SK-N-SH treated with all-trans-retinoic acid at 6 μM for 48 hours (cell line): Measurements from ENCODE around the gene ROBO1.

Experiments used
- ATAC-seq: fragments of 200-7000 bp; cut with Tn5 transposase; 3 replicates; pipeline ENCODE4 v1.9.1; 2020; ENCODE audit warnings: mild to moderate bottlenecking, moderate library complexity
- ARNTL ChIP-seq: fragments of 450-650 bp; formaldehyde crosslinking; IDR thresholded peaks from 2 replicates; pipeline ENCODE4 v1.5.0; 2020; ENCODE audit warnings: low read depth, mild to moderate bottlenecking, moderate library complexity, borderline replicate concordance
- BACH2 ChIP-seq: fragments of 250-450 bp; sonication (Bioruptor Pico); IDR thresholded peaks from 2 replicates; pipeline ENCODE4 v1.9.0; 2021; ENCODE audit warnings: mild to moderate bottlenecking, borderline replicate concordance
- CREB5 ChIP-seq: fragments of 250-450 bp; sonication (Bioruptor Pico); IDR thresholded peaks from 2 replicates; pipeline ENCODE4 v1.5.1; 2020; ENCODE audit warnings: low read depth, mild to moderate bottlenecking, moderate library complexity
- ESRRG ChIP-seq: fragments of 250-450 bp; sonication (Bioruptor Pico); IDR thresholded peaks from 2 replicates; pipeline ENCODE4 v1.6.1; 2021; ENCODE audit warnings: mild to moderate bottlenecking
- GLIS3 ChIP-seq: fragments of 250-450 bp; sonication (Bioruptor Pico); IDR thresholded peaks from 2 replicates; pipeline ENCODE4 v1.5.0; 2020; ENCODE audit warnings: mild to moderate bottlenecking, moderate library complexity
- ISL1 ChIP-seq: fragments of 250-450 bp; sonication (Bioruptor Pico); IDR thresholded peaks from 2 replicates; pipeline ENCODE4 v2.1.2; 2022; ENCODE audit warnings: mild to moderate bottlenecking, moderate library complexity
- OSR1 ChIP-seq: fragments of 250-450 bp; sonication (Bioruptor Pico); IDR thresholded peaks from 2 replicates; pipeline ENCODE4 v1.8.0; 2022; ENCODE audit warnings: moderate library complexity, mild to moderate bottlenecking, inconsistent platforms
- PATZ1 ChIP-seq: fragments of 250-450 bp; sonication (Bioruptor Pico); IDR thresholded peaks from 2 replicates; pipeline ENCODE4 v1.8.0; 2020; ENCODE audit warnings: mild to moderate bottlenecking, moderate library complexity, borderline replicate concordance
- PPARA ChIP-seq: fragments of 250-450 bp; sonication (Bioruptor Pico); IDR thresholded peaks from 2 replicates; pipeline ENCODE4 v1.5.0; 2020; ENCODE audit warnings: mild to moderate bottlenecking, borderline replicate concordance
- RARB ChIP-seq: fragments of 250-450 bp; sonication (Bioruptor Pico); IDR thresholded peaks from 2 replicates; pipeline ENCODE4 v1.8.0; 2021; ENCODE audit warnings: mild to moderate bottlenecking, moderate library complexity
- SNAI2 ChIP-seq: fragments of 250-450 bp; sonication (Bioruptor Pico); IDR thresholded peaks from 2 replicates; pipeline ENCODE4 v1.5.0; 2020; ENCODE audit warnings: mild to moderate bottlenecking, moderate library complexity
- TCF4 ChIP-seq: fragments of 250-450 bp; sonication (Bioruptor Pico); IDR thresholded peaks from 2 replicates; pipeline ENCODE4 v1.8.0; 2021; ENCODE audit warnings: mild to moderate bottlenecking, moderate library complexity, borderline replicate concordance
- TOX ChIP-seq: fragments of 250-450 bp; sonication (Bioruptor Pico); IDR thresholded peaks from 2 replicates; pipeline ENCODE4 v1.8.0; 2021; ENCODE audit warnings: mild to moderate bottlenecking, moderate library complexity, borderline replicate concordance
- TSHZ2 ChIP-seq: fragments of 250-450 bp; sonication (Bioruptor Pico); IDR thresholded peaks from 2 replicates; pipeline ENCODE4 v1.5.0; 2020; ENCODE audit warnings: mild to moderate bottlenecking, moderate library complexity
- ZFP3 ChIP-seq: fragments of 250-450 bp; sonication (Bioruptor Pico); IDR thresholded peaks from 2 replicates; pipeline ENCODE4 v1.5.0; 2020; ENCODE audit warnings: mild to moderate bottlenecking, moderate library complexity
- ZFP30 ChIP-seq: fragments of 450-650 bp; formaldehyde crosslinking; IDR thresholded peaks from 2 replicates; pipeline ENCODE4 v1.5.0; 2022; ENCODE audit warnings: mild to moderate bottlenecking, moderate library complexity
- ZNF70 ChIP-seq: fragments of 450-650 bp; formaldehyde crosslinking; IDR thresholded peaks from 2 replicates; pipeline ENCODE4 v1.5.0; 2020; ENCODE audit warnings: mild to moderate bottlenecking, moderate library complexity
- TF ChIP-seq, protein P1 (sequence below): fragments of 250-450 bp; sonication (Bioruptor Pico); IDR thresholded peaks from 2 replicates; pipeline ENCODE4 v1.5.1; 2021; ENCODE audit warnings: mild to moderate bottlenecking, moderate library complexity
- TF ChIP-seq, protein P2 (sequence below): fragments of 250-450 bp; sonication (Bioruptor Pico); IDR thresholded peaks from 2 replicates; pipeline ENCODE4 v1.8.0; 2021; ENCODE audit warnings: low read depth, mild to moderate bottlenecking, moderate library complexity, borderline replicate concordance

ROBO1 gene

DNA sequence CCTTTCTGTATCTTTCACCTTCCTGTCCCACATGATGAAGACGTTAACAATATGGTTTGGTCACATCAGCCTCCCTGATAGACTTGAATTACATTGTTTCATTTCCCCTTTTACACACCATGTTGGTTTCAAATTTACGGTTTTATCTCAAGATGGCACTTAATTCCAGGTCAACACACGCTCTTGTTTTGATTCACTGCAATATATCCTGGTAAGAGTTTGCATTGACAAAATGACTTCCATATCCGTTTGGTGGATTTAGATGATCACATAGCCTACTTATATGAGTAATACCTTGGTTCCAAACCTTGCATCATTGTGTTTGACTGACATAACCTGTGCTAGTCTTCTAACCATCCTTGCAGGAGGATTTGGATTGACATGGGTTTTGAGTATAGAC, 499.4 kb downstream of the ROBO1 start:
- TF ChIP-seq, protein P1, sequence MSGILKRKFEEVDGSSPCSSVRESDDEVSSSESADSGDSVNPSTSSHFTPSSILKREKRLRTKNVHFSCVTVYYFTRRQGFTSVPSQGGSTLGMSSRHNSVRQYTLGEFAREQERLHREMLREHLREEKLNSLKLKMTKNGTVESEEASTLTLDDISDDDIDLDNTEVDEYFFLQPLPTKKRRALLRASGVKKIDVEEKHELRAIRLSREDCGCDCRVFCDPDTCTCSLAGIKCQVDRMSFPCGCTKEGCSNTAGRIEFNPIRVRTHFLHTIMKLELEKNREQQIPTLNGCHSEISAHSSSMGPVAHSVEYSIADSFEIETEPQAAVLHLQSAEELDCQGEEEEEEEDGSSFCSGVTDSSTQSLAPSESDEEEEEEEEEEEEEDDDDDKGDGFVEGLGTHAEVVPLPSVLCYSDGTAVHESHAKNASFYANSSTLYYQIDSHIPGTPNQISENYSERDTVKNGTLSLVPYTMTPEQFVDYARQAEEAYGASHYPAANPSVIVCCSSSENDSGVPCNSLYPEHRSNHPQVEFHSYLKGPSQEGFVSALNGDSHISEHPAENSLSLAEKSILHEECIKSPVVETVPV (CRISPR knock-in tag) = no peak
- TF ChIP-seq BACH2 = no peak
- no peak for TF ChIP-seq CREB5 (CRISPR knock-in tag)
- TF ChIP-seq PPARA = no peak
- no peak for TF ChIP-seq TCF4 (CRISPR knock-in tag)
- TF ChIP-seq ZFP30 (CRISPR knock-in tag) = no peak
- no peak for TF ChIP-seq TSHZ2 (CRISPR knock-in tag)
- TF ChIP-seq GLIS3 (CRISPR knock-in tag) = no peak
- no peak for TF ChIP-seq ISL1 (CRISPR knock-in tag)
- no peak for TF ChIP-seq ZNF70
- no peak for TF ChIP-seq ESRRG (CRISPR knock-in tag)
- no peak for TF ChIP-seq PATZ1 (CRISPR knock-in tag)
- no peak for TF ChIP-seq ARNTL (CRISPR knock-in tag)
- no peak for TF ChIP-seq ZFP3 (CRISPR knock-in tag)
- no peak for TF ChIP-seq TOX
- TF ChIP-seq, protein P2, sequence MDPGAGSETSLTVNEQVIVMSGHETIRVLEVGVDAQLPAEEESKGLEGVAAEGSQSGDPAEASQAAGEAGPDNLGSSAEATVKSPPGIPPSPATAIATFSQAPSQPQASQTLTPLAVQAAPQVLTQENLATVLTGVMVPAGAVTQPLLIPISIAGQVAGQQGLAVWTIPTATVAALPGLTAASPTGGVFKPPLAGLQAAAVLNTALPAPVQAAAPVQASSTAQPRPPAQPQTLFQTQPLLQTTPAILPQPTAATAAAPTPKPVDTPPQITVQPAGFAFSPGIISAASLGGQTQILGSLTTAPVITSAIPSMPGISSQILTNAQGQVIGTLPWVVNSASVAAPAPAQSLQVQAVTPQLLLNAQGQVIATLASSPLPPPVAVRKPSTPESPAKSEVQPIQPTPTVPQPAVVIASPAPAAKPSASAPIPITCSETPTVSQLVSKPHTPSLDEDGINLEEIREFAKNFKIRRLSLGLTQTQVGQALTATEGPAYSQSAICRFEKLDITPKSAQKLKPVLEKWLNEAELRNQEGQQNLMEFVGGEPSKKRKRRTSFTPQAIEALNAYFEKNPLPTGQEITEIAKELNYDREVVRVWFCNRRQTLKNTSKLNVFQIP = no peak
- TF ChIP-seq SNAI2 = no peak
- TF ChIP-seq, all 23 proteins: peak for 0
- ATAC-seq = no peak

DNA sequence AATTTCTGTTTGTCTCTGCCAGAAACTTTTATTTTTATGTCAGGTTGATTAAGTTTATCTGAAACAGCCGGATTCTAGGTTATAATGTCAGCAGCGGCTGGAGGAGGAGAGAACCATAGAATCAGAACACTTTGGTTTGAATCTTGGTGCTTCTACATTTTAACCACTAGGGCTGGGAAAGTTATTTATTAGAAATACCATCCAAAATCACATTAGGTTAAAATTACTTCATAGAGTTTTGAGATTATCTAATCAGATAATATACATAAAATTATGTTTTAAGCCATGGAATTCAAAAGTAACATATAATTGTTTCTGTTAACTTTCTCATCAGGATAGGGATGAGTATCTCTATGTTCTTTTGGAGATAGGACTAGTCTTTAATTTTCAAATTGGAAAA, 502.9 kb downstream of the ROBO1 start:
- no peak for ATAC-seq
- TF ChIP-seq, protein P1 (CRISPR knock-in tag) = no peak
- TF ChIP-seq OSR1 (CRISPR knock-in tag) = no peak
- no peak for TF ChIP-seq CREB5 (CRISPR knock-in tag)
- no peak for TF ChIP-seq SNAI2
- TF ChIP-seq BACH2 = no peak
- TF ChIP-seq PPARA = no peak
- TF ChIP-seq ZFP30 (CRISPR knock-in tag) = no peak
- no peak for TF ChIP-seq ARNTL (CRISPR knock-in tag)
- no peak for TF ChIP-seq GLIS3 (CRISPR knock-in tag)
- no peak for TF ChIP-seq TCF4 (CRISPR knock-in tag)
- no peak for TF ChIP-seq RARB
